GM21619 (cell line): ENCODE data around the gene ARHGAP19.

Experiments used
- ATAC-seq: cut with Tn5 transposase; IDR thresholded peaks from one replicate; pipeline ENCODE4 v1.9.1; 2021; ENCODE audit not compliant: unreplicated experiment

ARHGAP19 gene

GRCh38 chr10:97196223-97197029 lies 96.0 kb downstream of the ARHGAP19 start:
- ATAC-seq, result peak; percentile 52

GRCh38 chr10:97195706-97196222 lies 96.7 kb downstream of the ARHGAP19 start:
- ATAC-seq, result no peak

DNA sequence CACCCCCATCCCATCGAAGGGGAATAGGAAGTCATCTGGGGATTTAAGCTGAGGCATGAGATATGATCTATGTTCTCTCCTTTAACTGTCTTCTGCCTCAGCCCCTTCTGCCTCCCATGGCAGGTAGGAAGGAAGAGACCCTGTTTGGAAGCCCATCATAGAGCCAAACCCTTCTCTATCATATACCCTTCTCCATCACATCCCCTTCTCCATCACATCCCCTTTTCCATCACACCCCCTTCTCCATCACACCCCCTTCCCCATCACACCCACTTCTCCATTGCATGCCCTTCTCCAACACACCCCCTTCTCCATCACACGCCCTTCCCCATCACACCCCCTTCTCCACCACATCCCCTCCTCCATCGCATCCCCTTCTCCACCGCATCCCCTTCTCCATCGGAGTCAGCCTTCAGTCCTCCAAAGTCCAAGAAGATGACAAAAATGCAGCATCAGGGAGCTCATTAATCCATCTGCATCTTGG lies 99.4 kb downstream of the ARHGAP19 start:
- ATAC-seq, result no peak

DNA sequence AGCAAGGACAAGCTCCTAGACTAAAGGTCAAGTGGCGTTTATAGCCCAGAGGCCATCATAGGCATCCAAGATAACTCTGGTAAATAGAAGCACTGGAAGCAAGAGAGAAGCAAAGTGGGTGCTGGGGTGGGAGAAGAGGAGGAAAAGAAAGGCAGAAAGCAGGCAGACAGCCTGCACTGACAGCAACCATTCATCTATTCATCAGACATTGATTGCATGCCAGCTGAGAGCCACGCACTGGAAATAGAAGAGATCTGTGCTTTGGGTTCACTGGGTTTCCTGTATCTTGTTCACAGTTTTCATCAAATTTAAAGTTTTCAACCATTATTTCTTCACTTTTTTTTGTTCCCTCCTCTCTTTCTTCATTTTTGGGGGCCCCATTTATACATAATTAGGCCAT lies 102.0 kb downstream of the ARHGAP19 start:
- ATAC-seq, result no peak

DNA sequence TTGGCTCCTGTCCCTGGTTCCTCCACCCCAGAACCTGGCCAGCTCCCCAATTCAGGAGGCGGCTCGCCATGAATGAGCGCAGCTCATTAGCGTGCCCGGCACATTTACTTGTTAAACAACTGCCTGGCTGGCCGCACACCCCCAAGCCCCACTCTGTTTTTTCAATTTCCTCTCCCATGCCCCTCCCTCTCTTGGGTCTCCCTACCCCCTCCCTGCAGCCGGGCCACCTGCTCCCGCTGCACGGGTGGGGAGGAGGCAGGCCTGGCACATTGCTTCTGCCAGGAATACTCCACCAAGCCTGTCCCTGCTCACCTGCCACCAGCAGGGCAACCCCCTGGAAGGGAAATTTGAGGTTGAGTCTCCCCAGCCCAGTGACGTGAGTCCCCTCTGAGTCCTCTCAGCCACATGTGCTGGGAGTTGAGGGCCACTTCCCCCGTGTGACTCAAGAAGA lies 104.2 kb downstream of the ARHGAP19 start:
- ATAC-seq, result no peak

DNA sequence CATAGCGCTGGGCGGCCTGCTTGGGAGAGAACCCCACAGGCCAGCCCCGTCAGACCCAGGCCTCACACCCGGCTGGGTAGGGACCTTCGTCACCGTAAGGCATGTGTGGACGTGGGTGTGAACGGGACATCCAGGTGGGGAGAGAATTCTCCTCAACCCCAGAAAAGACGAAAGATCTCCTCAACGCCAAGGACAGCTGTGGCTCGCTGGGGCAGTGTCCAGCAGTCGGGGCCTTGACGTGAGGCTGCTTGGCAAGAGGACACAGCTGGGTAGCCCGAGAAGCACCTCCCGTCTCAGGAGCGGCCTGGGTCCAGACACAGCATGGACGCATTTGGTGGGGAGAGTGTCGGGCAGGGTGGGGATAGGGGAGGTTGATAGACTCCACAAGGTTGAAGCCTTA lies 105.5 kb downstream of the ARHGAP19 start:
- ATAC-seq, result no peak

- no peak for ATAC-seq
Observed at GRCh38 chr10:97185326-97186058, 106.9 kb downstream of the ARHGAP19 start, which contains the start of gene SLIT1. Gene SLIT1, minus strand, starts transcription at chr10:97185959. Its CDS starts 285 bp downstream, at chr10:97185674.

DNA sequence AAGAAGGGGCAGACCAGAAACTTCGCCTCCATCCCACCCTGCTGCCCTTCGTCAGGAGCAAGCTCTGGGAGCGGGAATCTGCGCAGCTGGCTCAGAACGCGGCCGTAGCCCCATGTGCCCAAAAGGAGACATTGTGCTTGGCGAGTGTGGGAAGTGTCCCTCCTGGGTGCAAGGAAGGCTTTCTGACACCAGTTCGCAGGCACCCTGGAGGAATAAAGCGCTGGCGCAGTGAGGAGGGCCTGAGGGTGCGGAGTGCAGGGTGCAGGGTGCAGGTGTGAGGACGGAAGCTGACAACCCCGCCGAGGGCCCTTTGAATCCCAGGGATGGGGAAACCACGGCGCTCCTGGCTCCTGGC lies 107.5 kb downstream of the ARHGAP19 start:
- no peak for ATAC-seq

DNA sequence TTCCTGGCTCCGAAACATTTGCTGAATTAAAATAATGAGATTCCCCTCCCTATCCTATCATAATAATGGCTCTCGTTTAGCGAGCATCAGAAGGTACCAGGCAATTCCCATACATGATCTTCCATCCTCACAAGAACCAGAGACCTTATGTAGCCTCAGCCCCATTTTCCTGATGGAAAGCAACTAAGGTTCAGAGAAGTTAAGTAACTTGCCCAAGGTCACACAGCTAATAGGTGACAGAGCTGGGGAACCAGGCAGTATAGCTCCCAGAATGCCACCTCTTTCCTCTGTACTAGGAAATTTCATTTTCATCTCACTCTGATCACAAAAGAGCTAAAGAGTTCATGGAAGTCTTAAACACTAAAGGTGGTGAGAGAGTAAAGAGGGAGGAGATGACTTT lies 109.1 kb downstream of the ARHGAP19 start:
- ATAC-seq, result no peak

DNA sequence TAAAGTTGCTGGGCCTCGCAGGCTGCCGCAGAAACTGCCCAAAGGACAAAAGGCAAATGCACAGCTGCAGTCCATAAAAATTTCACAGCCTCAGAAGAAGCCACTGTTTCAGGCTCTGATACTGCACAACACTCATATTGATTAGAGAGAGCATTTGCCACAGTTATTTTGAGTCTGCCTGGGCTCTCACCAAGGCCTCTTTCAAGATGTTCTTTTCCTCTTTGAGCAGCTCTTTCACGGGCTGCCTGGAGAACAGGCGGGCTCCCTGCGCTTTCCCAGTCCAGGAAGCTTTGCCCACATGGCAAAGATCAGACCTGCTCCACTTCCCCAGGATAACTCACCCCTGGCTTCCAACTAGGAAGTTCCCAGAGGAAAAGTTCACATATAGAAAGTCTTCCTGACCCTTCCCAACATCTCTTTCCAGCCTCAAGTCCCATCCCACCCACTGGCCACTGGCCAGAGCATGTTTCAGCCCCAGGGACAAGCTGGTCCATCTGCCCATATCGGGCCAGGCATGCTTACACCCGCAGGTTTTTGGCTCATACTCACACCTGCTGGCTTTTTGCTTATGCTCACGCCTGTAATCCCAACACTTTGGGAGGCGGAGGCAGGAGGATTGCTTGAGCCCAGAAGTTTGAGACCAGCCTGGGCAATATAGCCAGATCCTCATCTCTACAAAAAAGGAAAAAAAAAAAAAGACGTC lies 110.0 kb downstream of the ARHGAP19 start:
- no peak for ATAC-seq

- ATAC-seq, result no peak
Observed at GRCh38 chr10:97180986-97181385, 111.5 kb downstream of the ARHGAP19 start.

DNA sequence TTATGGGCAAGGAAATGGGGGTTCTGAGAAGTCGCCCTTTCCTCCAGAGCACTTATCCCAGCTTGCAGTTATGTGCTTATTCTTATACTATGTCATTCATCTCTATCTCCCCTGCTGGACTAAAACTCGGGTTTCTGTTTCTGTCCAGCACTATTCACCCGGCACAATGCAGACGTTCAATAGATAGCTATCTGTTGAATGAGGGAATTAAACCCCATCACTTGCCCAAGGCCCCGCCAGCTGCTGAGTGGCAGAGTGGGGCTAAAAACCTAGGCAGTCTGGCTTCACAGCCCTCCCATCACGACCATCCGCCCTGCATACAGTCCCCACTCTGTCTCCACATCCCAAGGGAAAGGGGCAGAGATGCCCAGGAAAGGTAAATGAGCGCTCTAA lies 112.1 kb downstream of the ARHGAP19 start:
- ATAC-seq, result no peak

- no peak for ATAC-seq
Observed at GRCh38 chr10:97179731-97180362, 112.6 kb downstream of the ARHGAP19 start.

DNA sequence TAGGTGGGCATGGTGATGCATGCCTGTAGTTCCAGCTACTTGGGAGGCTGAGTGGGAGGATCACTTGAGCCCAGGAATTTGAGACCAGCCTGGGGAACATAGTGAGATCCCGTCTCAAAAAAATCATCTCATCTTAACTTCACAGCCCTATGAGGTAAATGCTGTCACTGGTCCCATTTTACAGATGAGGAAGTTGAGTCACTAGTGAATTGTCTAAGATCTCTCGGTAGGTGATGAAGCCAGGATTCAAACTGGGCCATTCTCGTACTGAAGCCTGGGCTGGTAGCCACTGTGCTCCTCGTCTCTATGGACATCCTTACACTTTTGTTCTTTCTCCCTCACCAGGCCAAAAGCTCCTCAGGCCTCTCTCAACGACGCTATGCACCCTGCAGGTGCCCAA lies 113.1 kb downstream of the ARHGAP19 start:
- ATAC-seq, result no peak

GRCh38 chr10:97178074-97178473 lies 114.4 kb downstream of the ARHGAP19 start:
- no peak for ATAC-seq

DNA sequence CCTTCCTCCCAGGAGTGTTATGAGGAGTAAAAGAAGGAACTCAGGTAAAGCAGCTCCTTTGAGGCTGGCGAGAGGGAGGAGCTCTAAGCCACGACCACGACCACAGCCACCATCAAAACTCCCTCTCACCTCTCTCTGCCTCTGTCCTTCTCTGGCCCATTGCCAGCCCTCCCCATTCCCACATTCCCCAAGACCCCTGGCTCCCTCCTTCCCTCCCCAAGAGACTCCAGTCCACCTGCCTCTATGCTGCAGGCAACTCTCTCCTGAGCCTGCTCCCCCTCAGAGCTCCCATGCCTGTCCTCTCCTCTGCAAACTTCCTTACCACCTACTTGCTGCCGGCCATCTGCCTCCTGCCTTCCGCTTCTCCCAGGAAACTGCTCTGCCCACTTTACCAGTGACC lies 116.2 kb downstream of the ARHGAP19 start:
- ATAC-seq, result no peak

DNA sequence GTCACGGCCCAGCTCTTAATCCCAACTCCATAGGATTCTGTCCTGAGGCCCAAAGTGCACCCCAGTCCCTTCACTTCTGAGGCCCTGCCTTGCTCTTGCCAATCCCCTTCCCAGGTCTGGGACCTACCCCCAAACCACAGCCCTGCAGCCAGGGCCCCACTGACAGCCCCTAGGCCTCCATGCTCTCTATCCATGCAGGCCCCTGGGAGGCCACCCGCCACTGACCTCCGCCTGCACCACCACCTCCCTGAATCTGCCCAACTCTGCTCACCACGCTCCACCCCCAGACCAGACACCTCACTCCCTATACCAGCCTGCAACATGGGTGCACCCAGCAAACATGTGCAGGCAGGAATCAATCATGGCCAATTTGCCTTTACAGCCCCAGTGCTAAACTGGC lies 116.9 kb downstream of the ARHGAP19 start:
- ATAC-seq, result no peak

DNA sequence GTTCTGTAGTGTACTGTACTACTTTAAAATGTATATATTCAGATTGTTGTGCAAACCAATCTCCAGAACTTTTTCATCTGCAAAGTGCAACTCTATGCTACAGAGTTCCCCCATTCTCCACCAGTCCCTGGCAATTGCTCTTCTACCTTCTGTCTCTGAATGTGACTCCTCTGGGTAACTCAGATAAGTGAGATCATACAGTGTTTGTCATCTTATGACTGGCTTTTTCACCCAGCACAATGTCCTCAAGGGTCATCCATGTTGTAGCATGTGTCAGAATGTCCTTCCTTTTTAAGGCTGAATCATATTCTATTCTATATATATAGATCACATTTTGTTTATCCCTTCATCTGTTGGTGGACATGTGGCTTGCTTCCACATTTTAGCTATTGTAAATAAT lies 117.5 kb downstream of the ARHGAP19 start:
- no peak for ATAC-seq

- ATAC-seq, result no peak
Observed at GRCh38 chr10:97174276-97174775, 118.1 kb downstream of the ARHGAP19 start.

- ATAC-seq, result no peak
Observed at GRCh38 chr10:97173036-97173435, 119.4 kb downstream of the ARHGAP19 start.
